ENCODE data around the gene TMEM209.

- TF ChIP-seq, protein P1, sequence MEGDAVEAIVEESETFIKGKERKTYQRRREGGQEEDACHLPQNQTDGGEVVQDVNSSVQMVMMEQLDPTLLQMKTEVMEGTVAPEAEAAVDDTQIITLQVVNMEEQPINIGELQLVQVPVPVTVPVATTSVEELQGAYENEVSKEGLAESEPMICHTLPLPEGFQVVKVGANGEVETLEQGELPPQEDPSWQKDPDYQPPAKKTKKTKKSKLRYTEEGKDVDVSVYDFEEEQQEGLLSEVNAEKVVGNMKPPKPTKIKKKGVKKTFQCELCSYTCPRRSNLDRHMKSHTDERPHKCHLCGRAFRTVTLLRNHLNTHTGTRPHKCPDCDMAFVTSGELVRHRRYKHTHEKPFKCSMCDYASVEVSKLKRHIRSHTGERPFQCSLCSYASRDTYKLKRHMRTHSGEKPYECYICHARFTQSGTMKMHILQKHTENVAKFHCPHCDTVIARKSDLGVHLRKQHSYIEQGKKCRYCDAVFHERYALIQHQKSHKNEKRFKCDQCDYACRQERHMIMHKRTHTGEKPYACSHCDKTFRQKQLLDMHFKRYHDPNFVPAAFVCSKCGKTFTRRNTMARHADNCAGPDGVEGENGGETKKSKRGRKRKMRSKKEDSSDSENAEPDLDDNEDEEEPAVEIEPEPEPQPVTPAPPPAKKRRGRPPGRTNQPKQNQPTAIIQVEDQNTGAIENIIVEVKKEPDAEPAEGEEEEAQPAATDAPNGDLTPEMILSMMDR (conservative IDR thresholded peaks at IDR 0.05; ENCODE audit: low read depth, low read length) = no peak
- TF ChIP-seq EZH2 (IDR thresholded peaks at IDR 0.05; ENCODE audit: borderline replicate concordance, low read depth, low read length, poor library complexity, severe bottlenecking) = no peak
These were observed 10.8 kb upstream of the TMEM209 start for GRCh38 chr7:130216025-130216424.
